Uterus (tissue), 4 donors: ENCODE results near the gene KLK15. TPM values are rescaled to one million over a fixed set of nuclear protein-coding genes. Genes with fewer than 3 reads are reported as not detected.

Source experiments
- DNase-seq, 2 donors: peaks; one replicate each; pipeline ENCODE4 v3.0.0-alpha.2; 2019 to 2020
- H3K27ac ChIP-seq, 2 donors: fragments of 200-600 bp; sonication (generic); 1 replicate in 1 of 2; 2 replicates in 1 of 2; pipeline ENCODE4 v1.5.1; 2016 to 2018
- H3K27me3 ChIP-seq, 2 donors: fragments of 200-600 bp; sonication (generic); one replicate each; pipeline ENCODE4 v1.5.1; 2018 to 2019; ENCODE audit warnings: control low read depth in 1 of 2
- H3K36me3 ChIP-seq, 2 donors: fragments of 200-600 bp; sonication (generic); one replicate each; pipeline ENCODE4 v1.5.1; 2019; ENCODE audit warnings: control low read depth in 1 of 2
- H3K4me1 ChIP-seq, 2 donors: fragments of 200-600 bp; sonication (generic); one replicate each; pipeline ENCODE4 v1.5.1; 2018 to 2019; ENCODE audit warnings: control low read depth in 1 of 2
- H3K4me3 ChIP-seq, 2 donors: fragments of 200-600 bp; sonication (generic); 1 replicate in 1 of 2; 2 replicates in 1 of 2; pipeline ENCODE4 v1.5.1; 2018 to 2019; ENCODE audit warnings: mild to moderate bottlenecking in 1 of 2
- H3K9me3 ChIP-seq, 2 donors: fragments of 200-600 bp; sonication (generic); one replicate each; pipeline ENCODE4 v1.5.1; 2019; ENCODE audit warnings: control low read depth in 1 of 2
- CTCF ChIP-seq, 4 experiments: fragments of 200-600 bp in 2 of 4; fragments of 450-650 bp in 2 of 4; sonication (generic) in 2 of 4; IDR thresholded peaks; one replicate each; pipeline ENCODE4 v1.5.1; 2016 to 2019; ENCODE audit warnings: antibody characterized with exemption in 4 of 4, mild to moderate bottlenecking in 2 of 4, moderate library complexity in 1 of 4
- POLR2A ChIP-seq, 2 donors: fragments of 450-650 bp; IDR thresholded peaks; one replicate each; pipeline ENCODE4 v1.6.1; 2016; ENCODE audit warnings: antibody characterized with exemption in 2 of 2, mild to moderate bottlenecking in 1 of 2, moderate library complexity in 1 of 2
- intact Hi-C: fragments of 100-400 bp; cut with DNase I; formaldehyde crosslinking; loops from one replicate; pipeline ENCODE4 v1.15.1; 2023; ENCODE audit warnings: low total_unique reads
- total RNA-seq, 4 donors: library from RNA; depleted of rRNA in 3 of 4; stranded (reverse); fragments of >200 nt in 3 of 4; gene quantifications; one replicate each; pipeline versions ENCODE4 v1.1.0 to v1.2.4, GENCODE V29; 2014 to 2023
- donor health status: DM: yes; HTN: yes; CAD: no.

Gene KLK15
- total RNA-seq, 4 donors from 2014 or later = not detected

GRCh38 chr19:50843701-50844221 is 10.4 kb upstream of the KLK15 start:
- no peak for DNase-seq
- TF ChIP-seq POLR2A (IDR thresholded peaks at IDR 0.05) = no peak
- TF ChIP-seq CTCF (IDR thresholded peaks at IDR 0.05) = no peak
- Histone ChIP-seq H3K36me3 (no peaks in the 10 kb centered on the region), H3K27me3 (no peaks in the 10 kb centered on the region), H3K27ac (no peak overlapping the region), H3K9me3 (peaks cover 0 to 14% of the 10 kb centered on the region in 2 donors), H3K4me3 (no peak overlapping the region), H3K4me1 (no peaks in the 10 kb centered on the region)
- intact Hi-C loops = no loop called here

GRCh38 chr19:50843205-50843604 is 9.8 kb upstream of the KLK15 start:
- H3K4me1 ChIP-seq = no peaks in the 10 kb centered on the region
- peaks cover 0 to 14% of the 10 kb centered on the region in 2 donors for H3K9me3 ChIP-seq
- TF ChIP-seq POLR2A (IDR thresholded peaks at IDR 0.05) (no peak), CTCF (IDR thresholded peaks at IDR 0.05) (no peak)
- H3K36me3 ChIP-seq = no peaks in the 10 kb centered on the region
- H3K27me3 ChIP-seq = no peaks in the 10 kb centered on the region
- no peak for DNase-seq
- no peak overlapping the region for H3K4me3 ChIP-seq
- no peak overlapping the region for H3K27ac ChIP-seq
- intact Hi-C loops = no loop called here

- Histone ChIP-seq H3K4me1 (no peaks in the 10 kb centered on the region), H3K27ac (no peak overlapping the region), H3K9me3 (peaks cover 0 to 14% of the 10 kb centered on the region in 2 donors), H3K27me3 (no peaks in the 10 kb centered on the region), H3K4me3 (no peak overlapping the region), H3K36me3 (no peaks in the 10 kb centered on the region)
- DNase-seq = no peak
- intact Hi-C loops = no loop called here
- TF ChIP-seq POLR2A (IDR thresholded peaks at IDR 0.05) = no peak
- no peak for TF ChIP-seq CTCF (IDR thresholded peaks at IDR 0.05)
Observed at GRCh38 chr19:50842130-50842529, 8.8 kb upstream of the KLK15 start.

GRCh38 chr19:50839712-50840655 is 6.6 kb upstream of the KLK15 start:
- Histone ChIP-seq H3K9me3 (peaks cover 0 to 14% of the 10 kb centered on the region in 2 donors), H3K27me3 (peaks cover 0 to 2% of the 10 kb centered on the region in 2 donors), H3K27ac (no peak overlapping the region), H3K4me1 (peaks cover 0 to 9% of the 10 kb centered on the region in 2 donors), H3K36me3 (no peaks in the 10 kb centered on the region), H3K4me3 (no peak overlapping the region)
- no peak for DNase-seq
- intact Hi-C loops = no loop called here
- TF ChIP-seq CTCF (IDR thresholded peaks at IDR 0.05) (no peak), POLR2A (IDR thresholded peaks at IDR 0.05) (no peak)

GRCh38 chr19:50838239-50838638 is 4.9 kb upstream of the KLK15 start:
- TF ChIP-seq CTCF (IDR thresholded peaks at IDR 0.05) = peak in 1 of 4 experiments; percentile 5
- TF ChIP-seq POLR2A (IDR thresholded peaks at IDR 0.05) = no peak
- peaks cover 0 to 9% of the 10 kb centered on the region in 2 donors for H3K4me1 ChIP-seq
- H3K36me3 ChIP-seq = no peaks in the 10 kb centered on the region
- H3K9me3 ChIP-seq = peaks cover 0 to 6% of the 10 kb centered on the region in 2 donors
- peaks cover 0 to 9% of the 10 kb centered on the region in 2 donors for H3K27me3 ChIP-seq
- intact Hi-C loops = no loop called here
- no peak for DNase-seq
- no peak overlapping the region for H3K27ac ChIP-seq
- no peak overlapping the region for H3K4me3 ChIP-seq
